ENCODE results near the gene IQGAP1. TPM values are rescaled to one million over a fixed set of nuclear protein-coding genes. Genes with fewer than 3 reads are reported as not detected.
"Not testable (repeated sequence)": the region's sequence is repeated elsewhere in the genome, so short reads cannot be mapped to it uniquely, and the experiment has no call there.

IQGAP1 gene
- total RNA-seq, 1 experiment from 2014 or later, result 106 TPM

DNA sequence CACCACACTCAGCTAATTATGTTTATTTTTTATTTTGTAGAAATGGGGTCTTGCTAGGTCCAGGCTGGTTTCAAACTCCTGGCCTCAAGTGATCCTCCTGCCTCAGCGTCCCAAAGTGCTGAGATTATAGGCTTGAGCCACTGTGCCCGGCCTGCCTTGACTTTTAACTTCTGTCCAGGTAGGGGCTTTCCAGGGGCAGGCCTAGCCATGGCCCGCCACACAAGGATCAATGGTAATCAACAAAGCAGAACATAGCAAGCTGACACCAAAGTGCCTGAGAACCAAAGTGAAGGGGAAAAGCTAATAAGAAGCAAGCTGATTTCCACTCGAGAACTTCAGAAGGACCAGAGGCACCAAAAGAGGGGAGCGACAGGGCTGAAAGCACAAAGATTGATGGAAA, 132.3 kb downstream of the IQGAP1 start (continued):
- TF ChIP-seq, protein P1, sequence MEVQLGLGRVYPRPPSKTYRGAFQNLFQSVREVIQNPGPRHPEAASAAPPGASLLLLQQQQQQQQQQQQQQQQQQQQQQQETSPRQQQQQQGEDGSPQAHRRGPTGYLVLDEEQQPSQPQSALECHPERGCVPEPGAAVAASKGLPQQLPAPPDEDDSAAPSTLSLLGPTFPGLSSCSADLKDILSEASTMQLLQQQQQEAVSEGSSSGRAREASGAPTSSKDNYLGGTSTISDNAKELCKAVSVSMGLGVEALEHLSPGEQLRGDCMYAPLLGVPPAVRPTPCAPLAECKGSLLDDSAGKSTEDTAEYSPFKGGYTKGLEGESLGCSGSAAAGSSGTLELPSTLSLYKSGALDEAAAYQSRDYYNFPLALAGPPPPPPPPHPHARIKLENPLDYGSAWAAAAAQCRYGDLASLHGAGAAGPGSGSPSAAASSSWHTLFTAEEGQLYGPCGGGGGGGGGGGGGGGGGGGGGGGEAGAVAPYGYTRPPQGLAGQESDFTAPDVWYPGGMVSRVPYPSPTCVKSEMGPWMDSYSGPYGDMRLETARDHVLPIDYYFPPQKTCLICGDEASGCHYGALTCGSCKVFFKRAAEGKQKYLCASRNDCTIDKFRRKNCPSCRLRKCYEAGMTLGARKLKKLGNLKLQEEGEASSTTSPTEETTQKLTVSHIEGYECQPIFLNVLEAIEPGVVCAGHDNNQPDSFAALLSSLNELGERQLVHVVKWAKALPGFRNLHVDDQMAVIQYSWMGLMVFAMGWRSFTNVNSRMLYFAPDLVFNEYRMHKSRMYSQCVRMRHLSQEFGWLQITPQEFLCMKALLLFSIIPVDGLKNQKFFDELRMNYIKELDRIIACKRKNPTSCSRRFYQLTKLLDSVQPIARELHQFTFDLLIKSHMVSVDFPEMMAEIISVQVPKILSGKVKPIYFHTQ (CRISPR knock-in tag; IDR thresholded peaks at IDR 0.05), result no peak

DNA sequence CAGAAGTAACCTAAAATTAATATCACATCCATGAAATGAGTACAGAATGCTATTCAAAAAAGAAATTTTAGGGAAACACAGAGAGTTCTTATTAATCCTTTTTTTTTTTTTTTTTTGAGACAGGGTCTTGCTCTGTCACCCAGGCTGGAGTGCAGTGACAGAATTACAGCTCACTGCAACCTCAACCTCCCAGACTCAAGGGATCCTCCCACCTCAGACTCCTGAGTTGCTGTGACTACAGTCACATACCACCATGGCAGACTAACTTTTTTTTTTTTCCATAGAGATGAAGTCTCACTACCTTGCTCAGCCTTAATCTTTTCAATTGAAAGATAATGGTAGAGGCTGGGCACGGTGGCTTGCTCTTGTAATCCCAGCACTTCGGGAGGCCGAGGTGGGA, 135.3 kb downstream of the IQGAP1 start:
- POLR2A ChIA-PET, result no interaction called here
- ATAC-seq, result no peak
- CTCF ChIA-PET, result no interaction called here
- no peak overlapping the region for H3K4me3 Mint-ChIP-seq
- no peak overlapping the region for H3K27ac Mint-ChIP-seq
- no peak for DNase-seq (ENCODE audit: low spot score)
- H3K9me3 Mint-ChIP-seq, result no peaks in the 10 kb centered on the region
- H3K4me1 Mint-ChIP-seq, result no peaks in the 10 kb centered on the region
- H3K36me3 Mint-ChIP-seq, result no peaks in the 10 kb centered on the region
- peaks cover 8% of the 10 kb centered on the region for H3K27me3 Mint-ChIP-seq (ENCODE audit: low read depth)
- no peak for TF ChIP-seq OVOL2 (CRISPR knock-in tag; IDR thresholded peaks at IDR 0.05; ENCODE audit: borderline replicate concordance)
- no peak for TF ChIP-seq SOX15 (CRISPR knock-in tag; IDR thresholded peaks at IDR 0.05)
- no peak for TF ChIP-seq ZNF317 (CRISPR knock-in tag; IDR thresholded peaks at IDR 0.05; ENCODE audit: borderline replicate concordance, low read depth)
- TF ChIP-seq FOXP1 (CRISPR knock-in tag; IDR thresholded peaks at IDR 0.05; ENCODE audit: borderline replicate concordance), result no peak
- no peak for TF ChIP-seq ZNF416 (CRISPR knock-in tag; IDR thresholded peaks at IDR 0.05)
- no peak for TF ChIP-seq CBFB (CRISPR knock-in tag; IDR thresholded peaks at IDR 0.05; ENCODE audit: low read depth)
- TF ChIP-seq, protein P2, sequence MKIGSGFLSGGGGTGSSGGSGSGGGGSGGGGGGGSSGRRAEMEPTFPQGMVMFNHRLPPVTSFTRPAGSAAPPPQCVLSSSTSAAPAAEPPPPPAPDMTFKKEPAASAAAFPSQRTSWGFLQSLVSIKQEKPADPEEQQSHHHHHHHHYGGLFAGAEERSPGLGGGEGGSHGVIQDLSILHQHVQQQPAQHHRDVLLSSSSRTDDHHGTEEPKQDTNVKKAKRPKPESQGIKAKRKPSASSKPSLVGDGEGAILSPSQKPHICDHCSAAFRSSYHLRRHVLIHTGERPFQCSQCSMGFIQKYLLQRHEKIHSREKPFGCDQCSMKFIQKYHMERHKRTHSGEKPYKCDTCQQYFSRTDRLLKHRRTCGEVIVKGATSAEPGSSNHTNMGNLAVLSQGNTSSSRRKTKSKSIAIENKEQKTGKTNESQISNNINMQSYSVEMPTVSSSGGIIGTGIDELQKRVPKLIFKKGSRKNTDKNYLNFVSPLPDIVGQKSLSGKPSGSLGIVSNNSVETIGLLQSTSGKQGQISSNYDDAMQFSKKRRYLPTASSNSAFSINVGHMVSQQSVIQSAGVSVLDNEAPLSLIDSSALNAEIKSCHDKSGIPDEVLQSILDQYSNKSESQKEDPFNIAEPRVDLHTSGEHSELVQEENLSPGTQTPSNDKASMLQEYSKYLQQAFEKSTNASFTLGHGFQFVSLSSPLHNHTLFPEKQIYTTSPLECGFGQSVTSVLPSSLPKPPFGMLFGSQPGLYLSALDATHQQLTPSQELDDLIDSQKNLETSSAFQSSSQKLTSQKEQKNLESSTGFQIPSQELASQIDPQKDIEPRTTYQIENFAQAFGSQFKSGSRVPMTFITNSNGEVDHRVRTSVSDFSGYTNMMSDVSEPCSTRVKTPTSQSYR (CRISPR knock-in tag; IDR thresholded peaks at IDR 0.05), result no peak
- TF ChIP-seq, protein P3, sequence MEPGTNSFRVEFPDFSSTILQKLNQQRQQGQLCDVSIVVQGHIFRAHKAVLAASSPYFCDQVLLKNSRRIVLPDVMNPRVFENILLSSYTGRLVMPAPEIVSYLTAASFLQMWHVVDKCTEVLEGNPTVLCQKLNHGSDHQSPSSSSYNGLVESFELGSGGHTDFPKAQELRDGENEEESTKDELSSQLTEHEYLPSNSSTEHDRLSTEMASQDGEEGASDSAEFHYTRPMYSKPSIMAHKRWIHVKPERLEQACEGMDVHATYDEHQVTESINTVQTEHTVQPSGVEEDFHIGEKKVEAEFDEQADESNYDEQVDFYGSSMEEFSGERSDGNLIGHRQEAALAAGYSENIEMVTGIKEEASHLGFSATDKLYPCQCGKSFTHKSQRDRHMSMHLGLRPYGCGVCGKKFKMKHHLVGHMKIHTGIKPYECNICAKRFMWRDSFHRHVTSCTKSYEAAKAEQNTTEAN (CRISPR knock-in tag; IDR thresholded peaks at IDR 0.05), result no peak
- TF ChIP-seq ELF4 (CRISPR knock-in tag; IDR thresholded peaks at IDR 0.05; ENCODE audit: low read depth), result no peak
- TF ChIP-seq, protein P4, sequence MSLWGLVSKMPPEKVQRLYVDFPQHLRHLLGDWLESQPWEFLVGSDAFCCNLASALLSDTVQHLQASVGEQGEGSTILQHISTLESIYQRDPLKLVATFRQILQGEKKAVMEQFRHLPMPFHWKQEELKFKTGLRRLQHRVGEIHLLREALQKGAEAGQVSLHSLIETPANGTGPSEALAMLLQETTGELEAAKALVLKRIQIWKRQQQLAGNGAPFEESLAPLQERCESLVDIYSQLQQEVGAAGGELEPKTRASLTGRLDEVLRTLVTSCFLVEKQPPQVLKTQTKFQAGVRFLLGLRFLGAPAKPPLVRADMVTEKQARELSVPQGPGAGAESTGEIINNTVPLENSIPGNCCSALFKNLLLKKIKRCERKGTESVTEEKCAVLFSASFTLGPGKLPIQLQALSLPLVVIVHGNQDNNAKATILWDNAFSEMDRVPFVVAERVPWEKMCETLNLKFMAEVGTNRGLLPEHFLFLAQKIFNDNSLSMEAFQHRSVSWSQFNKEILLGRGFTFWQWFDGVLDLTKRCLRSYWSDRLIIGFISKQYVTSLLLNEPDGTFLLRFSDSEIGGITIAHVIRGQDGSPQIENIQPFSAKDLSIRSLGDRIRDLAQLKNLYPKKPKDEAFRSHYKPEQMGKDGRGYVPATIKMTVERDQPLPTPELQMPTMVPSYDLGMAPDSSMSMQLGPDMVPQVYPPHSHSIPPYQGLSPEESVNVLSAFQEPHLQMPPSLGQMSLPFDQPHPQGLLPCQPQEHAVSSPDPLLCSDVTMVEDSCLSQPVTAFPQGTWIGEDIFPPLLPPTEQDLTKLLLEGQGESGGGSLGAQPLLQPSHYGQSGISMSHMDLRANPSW (CRISPR knock-in tag; conservative IDR thresholded peaks at IDR 0.05; ENCODE audit: low read depth), result no peak
- no peak for TF ChIP-seq NFE2L1 (CRISPR knock-in tag; IDR thresholded peaks at IDR 0.05)
- TF ChIP-seq ZNF121 (CRISPR knock-in tag; IDR thresholded peaks at IDR 0.05), result no peak
- TF ChIP-seq TCF7 (CRISPR knock-in tag; IDR thresholded peaks at IDR 0.05; ENCODE audit: low read depth), result no peak
- TF ChIP-seq TEAD4 (CRISPR knock-in tag; IDR thresholded peaks at IDR 0.05), result no peak
- TF ChIP-seq ZBTB21 (CRISPR knock-in tag; IDR thresholded peaks at IDR 0.05; ENCODE audit: borderline replicate concordance), result no peak
- TF ChIP-seq, protein P5, sequence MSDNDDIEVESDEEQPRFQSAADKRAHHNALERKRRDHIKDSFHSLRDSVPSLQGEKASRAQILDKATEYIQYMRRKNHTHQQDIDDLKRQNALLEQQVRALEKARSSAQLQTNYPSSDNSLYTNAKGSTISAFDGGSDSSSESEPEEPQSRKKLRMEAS (CRISPR knock-in tag; IDR thresholded peaks at IDR 0.05), result no peak

DNA sequence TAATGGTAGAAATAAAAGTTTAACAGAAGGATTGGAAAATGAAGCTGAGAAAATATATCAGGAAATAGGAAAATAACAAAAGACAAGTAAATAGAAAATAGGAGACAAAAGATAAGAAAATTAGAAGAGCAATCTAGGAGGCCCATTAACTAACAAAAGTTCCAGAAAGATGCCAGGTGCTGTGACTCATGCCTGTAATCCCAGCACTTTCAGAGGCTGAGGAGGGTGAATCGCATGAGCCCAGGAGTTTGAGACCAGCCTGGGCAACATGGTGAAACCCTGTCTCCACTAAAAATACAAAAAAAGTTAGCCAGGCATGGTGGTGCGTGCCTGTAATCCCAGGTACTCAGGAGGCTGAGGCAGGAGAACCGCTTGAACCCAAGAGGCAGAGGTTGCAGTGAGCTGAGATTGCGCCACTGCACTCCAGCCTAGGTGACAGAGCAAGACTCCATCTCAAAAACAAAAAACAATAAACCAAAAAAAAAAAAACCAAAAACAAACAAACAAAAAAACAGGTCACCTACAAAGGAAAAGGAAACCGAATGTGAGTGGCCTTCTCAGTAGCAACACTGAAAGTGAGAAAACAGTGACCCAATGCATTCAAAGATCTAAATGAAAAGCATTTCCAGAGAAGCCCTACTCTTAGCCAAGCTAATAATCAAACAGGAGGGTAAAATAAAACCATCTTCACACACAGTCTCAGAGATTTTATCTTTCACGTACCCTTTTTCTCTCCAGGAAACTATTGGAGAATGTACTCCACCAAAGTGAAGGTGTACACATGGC, 136.2 kb downstream of the IQGAP1 start:
- H3K9me3 Mint-ChIP-seq; H3K4me1 Mint-ChIP-seq; ATAC-seq; DNase-seq (ENCODE audit: low spot score); H3K36me3 Mint-ChIP-seq; H3K4me3 Mint-ChIP-seq; H3K27ac Mint-ChIP-seq: not testable (repeated sequence)
- peaks cover 16% of the 10 kb centered on the region for H3K27me3 Mint-ChIP-seq (ENCODE audit: low read depth)
- ChIA-PET CTCF (interaction anchor here (1.2 kb wide), 1 partner anchor 204 kb away, joined by 4 read pairs; no protein-coding TSS in a partner anchor), POLR2A (interaction anchor here (0.6 kb wide), 1 partner anchor 173 kb away, joined by 4 read pairs; no protein-coding TSS in a partner anchor)

All from WTC11 (cell line).